PC-9 (cell line): ENCODE results near the gene TIMM21.

Source experiments
- EZH2 ChIP-seq: fragments of 200-600 bp; sonication (generic); IDR thresholded peaks from 2 replicates; pipeline ENCODE4 v1.8.0; 2017; ENCODE audit warnings: antibody characterized with exemption, low read depth
- TF ChIP-seq, protein P1 (sequence below): fragments of 200-600 bp; sonication (generic); conservative IDR thresholded peaks from 2 replicates; pipeline ENCODE4 v1.6.1; 2017; ENCODE audit warnings: mixed run types, antibody characterized with exemption, mild to moderate bottlenecking, moderate library complexity

DNA sequence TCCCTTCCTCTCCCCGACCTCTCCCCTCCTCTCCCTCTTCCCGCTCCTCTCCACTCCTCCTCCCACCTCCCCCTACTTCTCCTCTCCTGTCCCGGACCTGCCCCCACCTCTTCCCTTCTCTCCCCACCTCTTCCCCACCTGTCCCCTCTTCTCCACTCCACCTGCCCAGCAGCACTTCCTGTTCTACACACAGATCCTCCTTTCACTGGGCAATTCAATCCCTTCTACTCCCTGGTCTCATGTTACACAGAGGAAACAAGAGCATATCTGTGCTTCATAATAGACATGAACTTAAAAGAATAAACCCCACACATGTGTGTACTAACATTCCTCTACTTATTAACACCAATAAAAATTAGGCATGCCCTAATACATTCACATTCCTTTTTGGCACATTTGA is 34.8 kb downstream of the TIMM21 start:
- TF ChIP-seq, protein P1, sequence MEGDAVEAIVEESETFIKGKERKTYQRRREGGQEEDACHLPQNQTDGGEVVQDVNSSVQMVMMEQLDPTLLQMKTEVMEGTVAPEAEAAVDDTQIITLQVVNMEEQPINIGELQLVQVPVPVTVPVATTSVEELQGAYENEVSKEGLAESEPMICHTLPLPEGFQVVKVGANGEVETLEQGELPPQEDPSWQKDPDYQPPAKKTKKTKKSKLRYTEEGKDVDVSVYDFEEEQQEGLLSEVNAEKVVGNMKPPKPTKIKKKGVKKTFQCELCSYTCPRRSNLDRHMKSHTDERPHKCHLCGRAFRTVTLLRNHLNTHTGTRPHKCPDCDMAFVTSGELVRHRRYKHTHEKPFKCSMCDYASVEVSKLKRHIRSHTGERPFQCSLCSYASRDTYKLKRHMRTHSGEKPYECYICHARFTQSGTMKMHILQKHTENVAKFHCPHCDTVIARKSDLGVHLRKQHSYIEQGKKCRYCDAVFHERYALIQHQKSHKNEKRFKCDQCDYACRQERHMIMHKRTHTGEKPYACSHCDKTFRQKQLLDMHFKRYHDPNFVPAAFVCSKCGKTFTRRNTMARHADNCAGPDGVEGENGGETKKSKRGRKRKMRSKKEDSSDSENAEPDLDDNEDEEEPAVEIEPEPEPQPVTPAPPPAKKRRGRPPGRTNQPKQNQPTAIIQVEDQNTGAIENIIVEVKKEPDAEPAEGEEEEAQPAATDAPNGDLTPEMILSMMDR, result no peak
- no peak for TF ChIP-seq EZH2
